AML-193 (cell line): ENCODE data around the gene MXD3.
"Not testable (repeated sequence)": the region's sequence is repeated elsewhere in the genome, so short reads cannot be mapped to it uniquely, and the experiment has no call there.

Source experiments
- DNase-seq, 2 experiments: peaks; one replicate each; lab custom pipeline; 2025; lab: John Stamatoyannopoulos, UW

The MXD3 gene

DNA sequence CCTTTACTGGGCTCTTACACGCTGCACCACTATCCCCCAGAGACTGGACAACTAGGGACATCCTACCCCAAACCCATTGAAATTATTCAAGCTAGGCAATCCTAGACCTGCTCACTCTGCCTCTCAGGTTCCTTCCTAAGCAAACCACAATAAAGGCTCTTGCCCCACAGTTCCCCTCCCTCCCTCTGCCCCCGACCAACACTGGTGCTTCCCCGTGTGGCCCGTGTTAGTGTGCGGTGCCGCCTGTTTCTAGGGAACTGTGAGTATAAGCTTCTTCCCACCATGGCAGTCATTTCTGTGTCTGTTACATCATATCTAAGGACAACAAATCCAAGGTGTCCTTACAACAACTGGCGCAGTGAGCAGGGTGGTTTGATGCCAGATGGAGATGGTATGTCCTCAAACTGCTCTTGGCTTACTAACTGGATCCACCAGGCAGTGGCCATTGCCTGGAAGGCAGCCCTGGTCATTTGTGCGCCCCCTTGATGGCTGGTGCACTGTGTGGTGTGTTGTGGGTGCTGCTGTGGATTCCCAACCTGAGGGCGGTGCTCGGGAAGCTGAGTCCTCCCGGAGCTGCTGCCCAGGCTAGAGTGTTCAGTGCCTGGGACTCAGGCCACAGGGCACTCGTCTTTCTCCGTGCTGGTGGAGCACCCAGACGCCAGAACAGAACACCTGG lies 8.4 kb upstream of the MXD3 start:
- DNase-seq, result no peak

DNA sequence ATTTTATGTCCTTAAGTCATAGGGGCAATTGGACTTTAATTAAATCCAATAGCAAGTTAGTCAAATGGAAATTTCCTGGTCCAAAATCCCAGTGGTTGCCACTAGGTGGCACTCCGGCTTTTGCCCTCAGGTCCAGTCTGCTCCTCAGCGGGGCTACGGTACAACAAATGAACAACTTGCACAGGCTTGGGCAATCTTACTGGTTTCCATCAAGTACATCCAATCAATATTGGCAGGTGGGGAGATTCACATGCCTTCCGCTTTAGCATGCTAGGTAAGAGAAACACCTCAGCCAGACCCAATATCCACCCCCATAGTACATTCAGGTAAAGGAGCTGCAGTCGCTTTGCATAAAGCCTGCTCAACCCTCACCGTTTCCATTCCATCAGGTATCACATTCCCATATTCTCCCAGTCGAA lies 6.3 kb upstream of the MXD3 start:
- peak; percentile 51 to 67 for DNase-seq

DNA sequence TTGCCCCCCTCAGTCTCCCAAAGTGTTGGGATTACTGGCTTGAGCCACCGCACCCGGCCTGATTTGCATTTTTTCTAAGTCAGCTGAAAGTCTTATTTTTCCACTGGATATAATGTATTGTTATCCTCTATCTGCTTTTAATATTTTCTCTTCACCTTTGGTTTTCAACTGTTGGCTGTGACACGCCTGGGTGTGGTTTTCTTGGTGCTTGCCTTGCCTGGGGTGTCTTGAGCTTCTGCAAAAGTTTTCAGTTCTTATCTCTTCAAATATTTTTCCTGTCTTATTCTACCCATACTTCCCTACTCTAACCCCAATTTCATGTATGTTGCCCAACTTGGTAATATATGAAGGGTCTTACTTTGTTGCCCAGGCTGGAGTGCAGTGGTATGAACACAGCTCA lies 4.3 kb upstream of the MXD3 start:
- no peak for DNase-seq

DNA sequence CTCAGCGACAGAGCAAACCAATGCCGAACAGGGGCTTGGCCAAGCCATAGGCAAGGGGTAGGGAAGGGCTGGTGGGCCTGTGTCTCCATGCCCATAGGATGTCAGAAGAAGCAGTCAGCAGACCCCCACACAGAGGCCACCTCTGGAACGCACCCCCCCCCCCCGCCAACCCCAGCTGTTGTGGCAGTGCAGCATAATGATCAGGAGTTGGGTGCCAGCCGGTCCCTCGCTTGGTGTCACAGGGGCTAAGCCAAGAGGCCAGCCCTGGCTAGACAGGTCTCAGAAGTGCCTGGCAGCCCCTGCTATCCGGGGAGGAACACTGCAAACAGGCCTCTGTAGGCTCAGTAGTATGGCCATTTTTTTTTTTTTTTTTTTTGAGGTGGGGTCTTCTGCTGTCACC lies 3.7 kb upstream of the MXD3 start:
- no peak for DNase-seq

DNA sequence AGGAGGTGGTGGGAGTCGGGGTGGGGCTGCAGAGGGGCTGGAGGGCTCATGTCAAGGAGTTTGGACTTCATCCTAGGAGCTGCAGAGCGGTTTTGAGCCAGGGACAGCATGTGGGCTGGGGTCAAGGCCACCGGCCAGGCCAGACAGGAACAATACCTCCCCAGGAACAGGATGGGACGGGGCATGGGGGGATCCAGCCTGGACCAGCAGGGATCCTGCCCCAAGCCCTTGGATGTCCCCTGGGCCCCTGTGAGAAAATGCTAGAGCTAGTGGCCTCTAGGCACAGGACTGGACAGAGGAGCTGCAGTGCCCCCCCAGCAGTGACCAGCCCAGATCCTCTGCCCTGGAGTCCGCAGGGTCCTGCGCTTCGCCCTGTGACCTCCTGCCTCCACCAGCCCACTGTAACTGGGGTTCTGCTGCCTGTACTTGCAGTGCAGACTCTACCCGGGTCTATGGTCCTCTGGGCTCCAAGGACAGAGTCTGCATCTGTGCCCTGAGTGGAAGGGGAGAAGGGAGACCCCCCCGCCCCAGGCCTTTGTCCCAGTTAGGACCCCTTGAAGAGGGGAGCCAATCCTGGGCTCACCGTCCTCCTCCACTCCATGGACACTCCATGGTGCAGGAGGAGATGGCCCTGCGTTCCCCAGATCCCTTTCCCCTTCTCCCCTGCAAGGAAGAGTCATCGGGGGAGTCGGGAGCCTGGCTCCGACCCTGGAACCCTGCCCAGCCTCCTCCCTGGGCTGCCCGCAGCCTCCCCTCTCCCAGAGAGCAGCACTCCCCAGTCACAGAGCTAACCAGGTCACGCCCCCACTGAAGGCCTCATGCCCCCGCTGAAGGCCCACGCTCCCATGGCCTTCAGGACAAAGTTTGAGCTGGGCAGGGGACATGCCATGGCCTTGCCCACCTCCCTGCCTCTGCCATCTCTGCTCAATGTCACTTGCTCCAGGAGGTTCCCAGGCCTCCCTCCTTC lies 3.0 kb upstream of the MXD3 start:
- no peak for DNase-seq

DNA sequence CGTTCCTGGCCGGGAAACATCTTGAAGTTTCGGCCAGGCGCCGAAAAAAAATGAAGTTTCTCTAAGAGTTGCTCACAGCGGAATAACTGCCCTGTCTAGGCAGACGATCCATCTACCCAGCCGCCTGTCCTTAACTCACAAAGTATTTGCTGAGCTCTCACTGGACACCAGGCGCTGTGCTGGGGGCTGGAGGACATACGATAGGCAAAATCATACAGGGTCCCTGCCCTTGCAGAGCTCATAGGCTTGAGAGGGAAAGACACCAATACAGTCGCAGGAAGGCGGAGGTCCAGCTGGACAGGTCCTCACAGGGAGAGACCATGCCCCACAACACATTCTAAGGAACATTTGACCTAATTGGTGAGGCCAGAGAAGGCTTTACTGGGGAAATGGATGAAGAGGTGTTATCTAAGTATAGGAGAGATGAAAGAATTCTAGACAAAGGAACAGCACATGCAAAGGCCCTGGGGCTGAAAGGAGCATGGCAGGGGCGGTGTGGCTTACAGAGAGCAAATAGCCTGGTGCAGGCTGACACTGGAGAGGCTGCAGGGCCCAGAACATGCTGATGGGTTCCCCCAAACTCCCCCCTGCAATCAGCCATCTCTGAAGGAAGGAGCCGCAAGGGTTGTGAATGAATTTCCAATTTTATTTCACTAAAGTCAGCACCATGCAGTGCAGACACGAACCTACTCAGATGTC lies 2.0 kb upstream of the MXD3 start:
- no peak for DNase-seq

DNA sequence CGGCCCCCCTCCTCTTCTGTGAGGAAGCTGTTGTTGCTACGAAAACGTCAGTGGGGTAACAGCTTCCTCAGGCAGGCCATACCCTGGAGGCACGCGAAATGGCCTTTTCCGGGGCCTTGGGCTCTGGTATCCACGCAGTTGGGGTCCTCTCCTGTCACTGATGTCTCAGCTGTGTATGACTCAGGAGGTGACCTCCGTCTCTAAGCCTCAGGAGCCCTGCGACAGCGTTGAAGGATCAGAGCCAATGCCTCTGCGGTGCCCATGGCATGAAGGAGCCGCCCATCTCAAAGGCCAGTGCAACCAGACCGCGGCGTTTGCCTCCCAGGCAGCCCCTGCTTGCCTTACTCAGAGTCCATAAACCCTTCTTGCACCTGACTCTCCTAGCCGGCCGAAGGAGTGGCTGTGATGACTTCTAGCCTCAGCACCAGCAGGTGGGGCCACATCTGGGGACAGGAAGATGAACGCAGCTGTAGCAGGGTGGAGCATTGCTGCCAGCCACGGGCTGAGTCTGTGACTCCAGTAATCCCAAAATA lies 1.0 kb upstream of the MXD3 start:
- peak; percentile 44 to 78 for DNase-seq

DNA sequence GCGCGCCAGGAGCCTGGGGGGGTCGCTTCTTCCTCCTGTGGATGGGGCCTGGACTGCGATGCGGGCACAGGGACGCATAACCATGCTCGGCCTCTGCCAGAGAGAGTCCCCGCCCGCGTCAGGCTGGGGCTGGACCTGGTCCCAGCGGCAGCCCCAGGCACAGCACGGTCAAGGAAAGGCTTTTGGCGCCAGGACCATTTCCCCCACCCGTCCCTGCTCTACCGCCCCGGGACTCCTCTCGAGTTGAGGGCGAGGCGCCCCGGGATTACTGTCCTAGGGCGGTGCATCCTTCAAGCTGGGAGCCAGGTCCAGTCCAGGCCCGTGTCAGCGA lies 341 bp downstream of the MXD3 start:
- DNase-seq, result no peak

DNA sequence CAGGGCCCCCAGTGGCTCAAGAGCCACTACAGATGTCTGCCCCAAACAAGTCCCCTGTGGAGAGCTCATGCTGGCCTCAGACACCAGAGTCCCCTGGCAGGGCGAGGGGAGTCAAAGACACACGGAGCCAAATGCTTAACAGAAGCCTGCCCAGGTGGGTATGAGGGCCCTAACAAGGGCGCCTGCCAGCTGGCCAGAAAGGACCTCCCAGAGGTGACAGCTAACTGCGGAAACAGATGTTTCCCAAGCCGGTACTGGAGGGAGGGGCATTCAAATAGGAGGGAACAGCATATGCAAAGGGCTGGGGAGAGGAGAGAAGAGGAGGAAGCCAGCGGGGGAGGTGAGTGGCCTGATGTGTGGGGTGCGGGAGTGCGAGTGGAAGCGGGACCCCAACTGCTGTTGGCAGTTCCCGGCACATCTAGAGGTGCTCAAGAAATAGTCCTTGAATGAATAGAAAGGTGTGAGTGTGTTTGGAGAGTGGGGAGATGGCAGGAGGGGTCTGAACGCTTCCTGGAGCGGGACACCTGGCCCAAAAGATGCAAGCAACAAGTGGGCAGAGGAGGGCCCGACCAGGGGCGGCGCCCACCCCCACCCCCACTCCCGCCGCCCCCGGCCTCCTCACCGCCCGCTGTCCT lies 824 bp downstream of the MXD3 start:
- DNase-seq, result peak; percentile 71 to 79

DNA sequence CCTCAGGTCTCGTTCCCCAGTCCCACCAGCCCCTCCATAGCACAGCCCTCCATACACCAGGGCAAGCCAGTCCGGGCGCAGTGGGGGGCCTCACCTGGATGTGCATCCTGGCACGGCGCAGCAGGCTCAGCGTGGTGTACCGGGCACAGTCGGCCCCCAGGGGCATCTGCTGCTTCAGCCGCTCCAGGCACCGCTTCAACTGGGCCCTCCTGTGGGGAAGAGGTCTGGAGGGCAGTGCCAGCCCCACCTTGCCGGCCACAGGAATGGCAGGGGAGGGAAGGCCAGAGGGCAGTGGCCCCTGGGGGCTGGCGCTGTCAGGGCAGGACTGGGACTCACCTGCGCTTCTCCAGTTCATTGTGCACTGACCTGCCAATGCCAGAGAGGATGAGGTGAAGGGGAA lies 1.4 kb downstream of the MXD3 start:
- DNase-seq, result no peak

DNA sequence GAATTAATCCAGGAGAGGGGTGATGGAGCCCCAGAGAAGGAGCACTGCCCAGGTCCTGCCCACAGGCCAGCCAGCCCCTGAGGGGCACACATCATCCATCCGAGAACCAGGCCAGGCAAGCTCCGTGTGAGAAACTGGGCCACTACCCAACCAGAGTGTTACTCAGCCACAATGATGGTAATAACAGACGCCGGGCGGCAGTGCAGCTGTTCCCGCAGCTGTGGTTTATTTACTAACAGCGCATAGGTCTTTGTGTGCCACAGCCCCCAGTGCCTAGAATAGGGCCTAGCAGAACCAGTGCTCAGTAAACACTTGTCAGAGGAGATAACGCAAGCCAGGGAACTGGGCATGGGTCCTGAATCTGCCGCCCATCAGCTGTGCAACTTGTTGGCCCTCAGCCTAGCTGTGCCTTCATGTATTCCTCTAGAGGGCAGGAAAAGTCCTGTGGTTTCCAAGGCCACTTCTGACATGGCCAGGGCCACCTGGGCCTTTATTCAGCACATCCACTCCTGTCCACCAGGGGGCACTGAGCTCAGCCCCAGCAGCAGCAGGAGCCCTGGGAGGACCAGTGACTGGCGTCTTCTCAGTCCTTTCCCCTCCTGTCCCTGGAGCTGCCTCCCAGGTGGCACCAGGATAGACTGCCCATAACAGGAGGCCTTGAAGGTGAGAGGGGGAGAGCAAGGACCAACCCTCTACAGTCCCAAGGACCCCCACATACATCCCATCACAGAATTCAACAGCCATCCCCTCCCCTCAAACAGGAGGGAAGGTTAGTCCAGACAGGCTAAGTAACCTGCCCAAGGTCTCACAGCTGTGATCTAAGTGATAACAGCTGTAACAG lies 2.1 kb downstream of the MXD3 start:
- peak; percentile 34 to 52 for DNase-seq

DNA sequence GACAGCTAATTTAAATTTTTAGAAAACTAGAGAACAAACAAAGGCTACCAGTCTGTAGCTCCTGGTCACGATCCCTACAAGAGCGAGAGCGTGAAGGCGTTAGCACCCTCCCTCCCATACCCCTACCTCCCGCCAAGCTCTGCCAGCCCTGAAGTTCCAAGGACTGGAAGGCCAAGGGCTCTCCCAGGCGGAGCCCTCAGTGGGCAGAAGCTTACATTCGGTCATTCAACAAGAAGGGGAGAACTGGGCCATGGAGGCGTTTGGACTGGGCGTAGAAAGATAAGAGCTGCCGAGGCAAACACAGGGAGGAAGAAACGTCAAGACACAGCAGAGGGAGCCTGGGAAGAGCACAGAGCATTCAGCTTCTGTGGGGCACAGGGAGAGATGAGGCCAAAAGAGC lies 3.0 kb downstream of the MXD3 start:
- DNase-seq, result no peak

DNA sequence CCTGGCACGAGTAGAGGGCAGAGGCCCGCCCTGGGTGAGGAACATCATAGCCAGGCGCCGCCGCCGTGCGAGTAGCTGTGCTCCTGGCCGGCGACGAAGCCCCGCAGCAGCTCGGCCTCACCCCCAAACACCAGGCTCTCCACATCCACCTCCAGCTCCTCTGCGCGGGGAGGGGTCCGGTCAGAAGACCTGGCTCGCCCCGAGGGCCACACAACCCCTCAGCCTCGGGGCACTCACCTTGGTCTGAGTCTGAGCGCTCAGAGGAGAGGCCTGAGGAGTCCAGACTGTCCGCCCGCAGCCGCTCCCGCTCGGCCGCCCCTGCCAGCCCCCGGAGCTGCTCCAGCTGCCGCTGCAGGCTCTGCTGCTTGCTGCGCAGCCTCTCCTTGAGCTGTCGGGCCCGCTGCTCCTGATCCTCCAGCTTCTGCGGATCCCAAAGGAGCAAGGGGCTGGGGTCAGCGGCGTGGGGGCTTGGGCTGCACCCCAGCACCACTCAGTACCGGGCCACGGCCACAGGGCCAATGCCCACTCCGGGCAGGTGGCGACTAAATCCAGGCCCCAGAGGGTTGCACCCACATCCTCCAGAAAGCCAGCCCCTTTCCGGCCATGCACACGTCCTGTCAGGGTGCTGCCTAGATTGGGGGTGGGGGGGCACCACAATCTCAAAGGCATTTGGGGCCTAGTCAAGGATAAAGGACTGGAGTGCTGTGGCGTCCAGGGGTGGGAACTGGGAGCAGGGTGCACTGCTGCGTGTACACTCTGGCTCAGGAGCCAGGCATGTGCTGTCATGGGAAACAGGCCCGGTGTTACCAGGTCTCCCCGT lies 3.9 kb downstream of the MXD3 start:
- no peak for DNase-seq

DNA sequence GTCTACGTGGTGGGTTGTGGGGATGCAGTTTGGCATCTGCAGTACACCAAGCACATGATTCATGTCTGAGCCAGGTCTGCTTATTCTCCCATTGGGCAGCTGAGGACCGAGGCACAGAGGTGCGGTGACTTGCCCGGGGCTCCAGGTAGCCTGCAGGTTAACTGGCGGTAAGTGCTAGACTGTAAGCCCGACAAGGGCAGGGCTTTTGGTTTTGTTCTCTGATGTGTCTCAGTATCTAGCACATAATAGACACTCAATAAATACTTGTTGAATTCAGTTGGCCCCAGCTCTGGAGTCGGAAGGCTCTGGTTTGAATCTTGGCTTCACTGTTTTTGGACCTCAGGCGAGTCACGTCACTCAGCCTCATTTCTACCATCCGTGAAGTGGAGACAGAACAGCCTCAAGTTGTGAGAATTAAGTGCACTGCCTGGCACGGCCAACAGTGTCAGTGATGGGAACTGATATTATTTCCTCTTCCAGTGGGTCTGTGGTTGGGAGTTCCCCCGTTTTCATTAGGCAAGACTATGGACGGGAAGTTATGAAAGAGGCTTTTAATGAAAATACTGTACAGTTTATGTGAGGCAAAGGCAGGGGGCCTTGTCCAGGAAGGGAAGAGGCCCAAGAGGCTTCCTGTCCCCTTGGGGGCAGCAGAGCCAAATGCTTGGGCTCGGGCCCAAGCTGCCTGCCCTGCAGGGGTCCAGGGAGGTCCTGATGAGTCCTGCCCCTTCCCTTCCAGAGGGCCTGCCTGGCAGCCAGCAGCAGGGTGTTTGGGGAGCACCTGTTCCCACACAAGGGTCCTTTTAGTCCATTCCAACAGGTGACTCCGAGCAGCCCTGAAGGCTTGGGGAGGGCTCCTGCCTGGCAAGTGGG lies 4.8 kb downstream of the MXD3 start:
- peak; percentile 96 for DNase-seq

DNA sequence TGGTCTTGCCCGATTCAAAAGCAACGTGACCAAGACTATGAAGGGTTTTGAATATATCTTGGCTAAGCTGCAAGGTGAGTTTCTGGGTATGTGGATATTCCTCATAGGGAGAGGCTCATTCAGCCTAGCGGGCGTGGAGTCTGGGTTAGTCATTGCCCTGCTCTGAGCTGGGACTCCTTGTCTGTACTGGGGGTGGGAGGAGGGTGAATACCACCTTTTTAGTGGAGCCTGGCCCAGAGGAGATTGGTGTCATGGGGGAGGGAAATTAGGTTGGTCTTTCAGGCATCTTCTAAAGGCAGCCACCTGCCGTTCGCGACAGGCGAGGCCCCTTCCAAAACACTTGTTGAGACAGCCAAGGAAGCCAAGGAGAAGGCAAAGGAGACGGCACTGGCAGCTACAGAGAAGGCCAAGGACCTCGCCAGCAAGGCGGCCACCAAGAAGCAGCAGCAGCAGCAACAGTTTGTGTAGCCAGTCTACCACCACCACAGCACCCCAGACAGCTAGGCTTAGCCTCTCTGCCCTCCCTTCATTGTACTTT lies 5.5 kb downstream of the MXD3 start:
- DNase-seq, result not testable (repeated sequence)

DNA sequence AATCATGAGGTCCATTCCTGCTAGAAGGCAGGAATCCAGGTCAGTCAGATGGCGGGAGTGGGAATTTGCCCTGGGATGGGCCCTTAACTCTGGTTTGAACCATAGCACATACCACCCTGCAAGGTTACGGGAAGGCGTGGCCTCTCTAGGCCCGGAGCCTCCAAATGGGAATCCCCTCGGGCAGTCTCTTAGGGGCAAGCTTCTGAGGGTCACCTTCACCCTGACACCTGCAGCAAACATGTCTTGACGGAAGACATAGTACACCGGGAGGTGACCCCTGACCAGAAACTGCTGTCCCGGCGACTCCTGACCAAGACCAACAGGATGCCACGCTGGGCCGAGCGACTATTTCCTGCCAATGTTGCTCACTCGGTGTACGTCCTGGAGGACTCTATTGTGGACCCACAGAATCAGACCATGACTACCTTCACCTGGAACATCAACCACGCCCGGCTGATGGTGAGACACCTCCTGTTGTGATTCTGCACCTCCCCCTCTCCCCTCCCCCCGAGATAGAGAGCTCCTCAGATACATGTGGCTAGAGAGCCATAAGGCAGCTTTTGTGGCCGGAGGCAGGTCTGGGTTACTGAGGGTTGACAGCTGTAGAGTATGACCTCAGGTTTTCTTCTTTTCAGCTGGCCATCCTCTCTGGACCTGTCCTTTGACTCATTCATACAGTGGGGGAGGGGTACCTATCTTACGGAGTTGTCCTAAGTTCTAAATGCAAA lies 7.1 kb downstream of the MXD3 start:
- DNase-seq, result peak in 1 of 2 experiments; percentile 17

DNA sequence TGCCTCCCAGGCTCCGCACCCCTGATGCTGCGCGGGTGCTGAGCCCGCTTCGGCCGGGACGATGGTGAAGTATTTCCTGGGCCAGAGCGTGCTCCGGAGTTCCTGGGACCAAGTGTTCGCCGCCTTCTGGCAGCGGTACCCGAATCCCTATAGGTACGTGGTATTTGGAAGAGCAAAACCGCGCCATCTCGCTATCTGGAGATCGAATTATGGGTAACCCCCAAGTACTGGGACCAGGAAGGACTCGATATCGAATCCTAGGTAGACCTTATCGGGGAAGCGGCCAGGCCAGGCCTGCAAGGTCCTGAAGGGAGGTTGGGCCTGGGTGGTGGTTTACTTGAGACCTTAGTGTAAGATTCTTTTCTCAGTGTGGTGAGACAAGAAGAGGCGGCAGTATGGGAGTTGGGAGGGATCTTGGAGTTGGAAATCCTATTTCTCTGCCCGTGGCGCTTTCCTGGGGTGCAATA lies 7.7 kb downstream of the MXD3 start:
- DNase-seq, result no peak
